Measurements from ENCODE around the gene CHST2. TPM values are rescaled to one million over a fixed set of nuclear protein-coding genes. Genes with fewer than 3 reads are reported as not detected.
"Not testable (repeated sequence)": the region's sequence is repeated elsewhere in the genome, so short reads cannot be mapped to it uniquely, and the experiment has no call there.

CHST2 gene
- total RNA-seq, 1 donor from 2014 or later, result 6.4 TPM

GRCh38 chr3:143155756-143156155 lies 36.2 kb downstream of the CHST2 start:
- no peak overlapping the region for H3K27ac Mint-ChIP-seq
- no peaks in the 10 kb centered on the region for H3K27me3 Mint-ChIP-seq
- peaks cover 3% of the 10 kb centered on the region for H3K9me3 Mint-ChIP-seq
- intact Hi-C loops (cut with micrococcal nuclease), result no loop called here
- peaks cover 26% of the 10 kb centered on the region for H3K4me1 Mint-ChIP-seq
- H3K4me3 Mint-ChIP-seq, result no peak overlapping the region
- no peak for DNase-seq
- H3K36me3 Mint-ChIP-seq (ENCODE audit: low read depth), result no peaks in the 10 kb centered on the region

- intact Hi-C loops (cut with micrococcal nuclease), result no loop called here
- Mint-ChIP-seq H3K4me3 (no peak overlapping the region), H3K27ac (peak overlapping the region; percentile 57), H3K4me1 (peaks cover 37% of the 10 kb centered on the region), H3K36me3 (ENCODE audit: low read depth) (no peaks in the 10 kb centered on the region), H3K27me3 (no peaks in the 10 kb centered on the region), H3K9me3 (peaks cover 12% of the 10 kb centered on the region)
- no peak for DNase-seq
Observed at GRCh38 chr3:143158014-143158988, 38.7 kb downstream of the CHST2 start.

GRCh38 chr3:143160437-143160836 lies 40.9 kb downstream of the CHST2 start:
- Mint-ChIP-seq H3K27ac (no peak overlapping the region), H3K4me3 (no peak overlapping the region), H3K36me3 (ENCODE audit: low read depth) (peaks cover 4% of the 10 kb centered on the region), H3K4me1 (peaks cover 57% of the 10 kb centered on the region), H3K9me3 (peaks cover 15% of the 10 kb centered on the region), H3K27me3 (no peaks in the 10 kb centered on the region)
- no peak for DNase-seq
- intact Hi-C loops (cut with micrococcal nuclease), result loop anchor here (5.0 kb wide), 1 partner anchor 47 kb away; no protein-coding TSS in a partner anchor

- intact Hi-C loops (cut with micrococcal nuclease), result loop anchor here (2.0 to 5.0 kb wide), 6 partner anchors 44 to 585 kb away; partner anchors contain the start of gene ATR
- Mint-ChIP-seq H3K27ac (peak overlapping the region; percentile 90), H3K4me1 (peaks cover 56% of the 10 kb centered on the region), H3K9me3 (peaks cover 12% of the 10 kb centered on the region), H3K4me3 (peak overlapping the region; percentile 47), H3K27me3 (no peaks in the 10 kb centered on the region), H3K36me3 (ENCODE audit: low read depth) (peaks cover 4% of the 10 kb centered on the region)
- no peak for DNase-seq
Observed at GRCh38 chr3:143163562-143164100, 44.1 kb downstream of the CHST2 start.

GRCh38 chr3:143165211-143165610 lies 45.6 kb downstream of the CHST2 start:
- Mint-ChIP-seq H3K27ac (peak overlapping the region; percentile 90), H3K27me3 (no peaks in the 10 kb centered on the region), H3K36me3 (ENCODE audit: low read depth) (peaks cover 4% of the 10 kb centered on the region), H3K9me3 (peaks cover 23% of the 10 kb centered on the region), H3K4me3 (peak overlapping the region; percentile 47), H3K4me1 (peaks cover 64% of the 10 kb centered on the region)
- intact Hi-C loops (cut with micrococcal nuclease), result loop anchor here (1.0 to 5.0 kb wide), 8 partner anchors 42 to 586 kb away; partner anchors contain the start of gene ATR
- DNase-seq, result no peak

GRCh38 chr3:143165612-143166285 lies 46.2 kb downstream of the CHST2 start:
- peak overlapping the region; percentile 90 for H3K27ac Mint-ChIP-seq
- not testable (repeated sequence) for H3K27me3 Mint-ChIP-seq; H3K36me3 Mint-ChIP-seq (ENCODE audit: low read depth)
- peak; percentile 75 for DNase-seq
- H3K4me3 Mint-ChIP-seq, result peak overlapping the region; percentile 47
- intact Hi-C loops (cut with micrococcal nuclease), result loop anchor here (1.0 to 5.0 kb wide), 8 partner anchors 42 to 587 kb away; partner anchors contain the start of gene ATR
- H3K4me1 Mint-ChIP-seq, result peaks cover 66% of the 10 kb centered on the region
- peaks cover 23% of the 10 kb centered on the region for H3K9me3 Mint-ChIP-seq

GRCh38 chr3:143166376-143166775 lies 46.8 kb downstream of the CHST2 start:
- Mint-ChIP-seq H3K9me3 (peaks cover 23% of the 10 kb centered on the region), H3K4me3 (no peak overlapping the region), H3K27me3 (no peaks in the 10 kb centered on the region), H3K4me1 (peaks cover 72% of the 10 kb centered on the region), H3K27ac (peak overlapping the region; percentile 77), H3K36me3 (ENCODE audit: low read depth) (peaks cover 4% of the 10 kb centered on the region)
- no peak for DNase-seq
- intact Hi-C loops (cut with micrococcal nuclease), result loop anchor here (5.0 kb wide), 1 partner anchor 51 kb away; no protein-coding TSS in a partner anchor

GRCh38 chr3:143167969-143168854 lies 48.6 kb downstream of the CHST2 start:
- H3K27me3 Mint-ChIP-seq, result no peaks in the 10 kb centered on the region
- peak overlapping the region; percentile 38 for H3K4me3 Mint-ChIP-seq
- H3K36me3 Mint-ChIP-seq (ENCODE audit: low read depth), result peaks cover 10% of the 10 kb centered on the region
- H3K4me1 Mint-ChIP-seq, result peaks cover 75% of the 10 kb centered on the region
- DNase-seq, result no peak
- H3K9me3 Mint-ChIP-seq, result peaks cover 21% of the 10 kb centered on the region
- H3K27ac Mint-ChIP-seq, result peak overlapping the region; percentile 59
- intact Hi-C loops (cut with micrococcal nuclease), result loop anchor here (5.0 kb wide), 1 partner anchor 49 kb away; no protein-coding TSS in a partner anchor

GRCh38 chr3:143168855-143169192 lies 49.3 kb downstream of the CHST2 start:
- intact Hi-C loops (cut with micrococcal nuclease), result loop anchor here (5.0 kb wide), 1 partner anchor 48 kb away; no protein-coding TSS in a partner anchor
- Mint-ChIP-seq H3K9me3 (peaks cover 20% of the 10 kb centered on the region), H3K36me3 (ENCODE audit: low read depth) (peaks cover 11% of the 10 kb centered on the region), H3K4me1 (peaks cover 68% of the 10 kb centered on the region), H3K27ac (peak overlapping the region; percentile 59), H3K27me3 (no peaks in the 10 kb centered on the region), H3K4me3 (peak overlapping the region; percentile 38)
- no peak for DNase-seq

- DNase-seq, result peak; percentile 68
- Mint-ChIP-seq H3K4me1 (peaks cover 61% of the 10 kb centered on the region), H3K27me3 (no peaks in the 10 kb centered on the region), H3K36me3 (ENCODE audit: low read depth) (peaks cover 12% of the 10 kb centered on the region), H3K9me3 (peaks cover 26% of the 10 kb centered on the region), H3K4me3 (peak overlapping the region; percentile 58), H3K27ac (peak overlapping the region; percentile 96)
- intact Hi-C loops (cut with micrococcal nuclease), result no loop called here
Observed at GRCh38 chr3:143170074-143170473, 50.5 kb downstream of the CHST2 start.

GRCh38 chr3:143170676-143171075 lies 51.1 kb downstream of the CHST2 start:
- intact Hi-C loops (cut with micrococcal nuclease), result no loop called here
- H3K27me3 Mint-ChIP-seq, result no peaks in the 10 kb centered on the region
- peaks cover 57% of the 10 kb centered on the region for H3K4me1 Mint-ChIP-seq
- H3K9me3 Mint-ChIP-seq, result peaks cover 26% of the 10 kb centered on the region
- peak overlapping the region; percentile 96 for H3K27ac Mint-ChIP-seq
- H3K36me3 Mint-ChIP-seq (ENCODE audit: low read depth), result peaks cover 12% of the 10 kb centered on the region
- DNase-seq, result peak; percentile 64
- H3K4me3 Mint-ChIP-seq, result peak overlapping the region; percentile 76

GRCh38 chr3:143171141-143171980 lies 51.8 kb downstream of the CHST2 start:
- H3K4me1 Mint-ChIP-seq, result peaks cover 52% of the 10 kb centered on the region
- H3K4me3 Mint-ChIP-seq, result peak overlapping the region; percentile 76
- H3K36me3 Mint-ChIP-seq (ENCODE audit: low read depth), result peaks cover 12% of the 10 kb centered on the region
- peaks cover 26% of the 10 kb centered on the region for H3K9me3 Mint-ChIP-seq
- intact Hi-C loops (cut with micrococcal nuclease), result no loop called here
- H3K27me3 Mint-ChIP-seq, result no peaks in the 10 kb centered on the region
- H3K27ac Mint-ChIP-seq, result peak overlapping the region; percentile 96
- DNase-seq, result peak; percentile 77
